OCI-LY7 (cell line): ENCODE measurements around the gene C3orf80. TPM values are rescaled to one million over a fixed set of nuclear protein-coding genes. Genes with fewer than 3 reads are reported as not detected.

Source experiments
- BruUV-seq: library from RNA; stranded (reverse); fragments of 400-500 nt; replicated peaks from 2 replicates; lab custom pipeline; 2021; lab: Mats Ljungman, UMichigan
- CTCF ChIA-PET: fragments of 300-600 bp; sonication (Branson Sonifier 250); formaldehyde crosslinking; loops from one replicate; lab custom pipeline; 2022; ENCODE audit warnings: antibody characterized with exemption; ENCODE audit not compliant: unreplicated experiment; lab: Charles Lee
- POLR2A ChIA-PET: fragments of 300-600 bp; sonication (Branson Sonifier 250); formaldehyde crosslinking; loops from one replicate; lab custom pipeline; 2022; ENCODE audit warnings: antibody characterized with exemption; lab: Charles Lee
- DNase-seq: peaks from one replicate; pipeline ENCODE4 v3.0.0-alpha.2; 2015; ENCODE audit warnings: low spot score
- H2AFZ ChIP-seq: fragments of 200-600 bp; sonication (generic), shearing (Covaris generic); 2 replicates; pipeline ENCODE4 v1.6.1; 2014; ENCODE audit warnings: mild to moderate bottlenecking, antibody characterized with exemption, low read length, moderate library complexity
- H3K27ac ChIP-seq: fragments of 200-600 bp; sonication (generic); 2 replicates; pipeline ENCODE4 v1.5.1; 2014; ENCODE audit warnings: mixed run types, low read depth, mild to moderate bottlenecking, moderate library complexity, low read length, inconsistent platforms; ENCODE audit not compliant: poor library complexity, severe bottlenecking
- H3K36me3 ChIP-seq: fragments of 200-600 bp; sonication (generic); 2 replicates; pipeline ENCODE4 v1.6.1; 2014; ENCODE audit warnings: mild to moderate bottlenecking, antibody characterized with exemption, low read length, moderate library complexity, mixed read lengths; ENCODE audit not compliant: insufficient read depth
- H3K4me1 ChIP-seq: fragments of 200-600 bp; sonication (generic); 2 replicates; pipeline ENCODE4 v1.5.1; 2014; ENCODE audit warnings: mild to moderate bottlenecking, low read length; ENCODE audit not compliant: insufficient read depth, poor library complexity, severe bottlenecking
- H3K4me2 ChIP-seq: fragments of 200-600 bp; sonication (generic); 2 replicates; pipeline ENCODE4 v1.6.1; 2014; ENCODE audit warnings: mild to moderate bottlenecking, low read length
- H3K4me3 ChIP-seq: fragments of 200-600 bp; sonication (generic); 2 replicates; pipeline ENCODE4 v1.5.1; 2014; ENCODE audit warnings: mild to moderate bottlenecking, low read depth, low read length; ENCODE audit not compliant: poor library complexity, severe bottlenecking
- H3K79me2 ChIP-seq: fragments of 200-600 bp; sonication (generic); 2 replicates; pipeline ENCODE4 v1.6.1; 2016; ENCODE audit warnings: low read depth, mild to moderate bottlenecking, low read length, moderate library complexity, mixed read lengths; ENCODE audit not compliant: insufficient read depth
- H3K9me2 ChIP-seq: fragments of 200-600 bp; sonication (generic); 2 replicates; pipeline ENCODE4 v1.6.1; 2016; ENCODE audit warnings: mild to moderate bottlenecking, low read length, mixed read lengths; ENCODE audit not compliant: insufficient read depth
- H3K9me3 ChIP-seq: fragments of 200-600 bp; sonication (generic); 2 replicates; pipeline ENCODE4 v1.6.1; 2014; ENCODE audit warnings: mild to moderate bottlenecking, mixed run types, low read length, mixed read lengths
- H4K20me1 ChIP-seq: fragments of 200-600 bp; sonication (generic); 2 replicates; pipeline ENCODE4 v1.6.1; 2014; ENCODE audit warnings: mild to moderate bottlenecking, antibody characterized with exemption, low read length, moderate library complexity, mixed read lengths; ENCODE audit not compliant: insufficient read depth
- EZH2phosphoT487 ChIP-seq: fragments of 200-600 bp; sonication (generic); IDR thresholded peaks from 2 replicates; pipeline ENCODE4 v1.6.1; 2018; ENCODE audit warnings: low read depth, borderline replicate concordance, mild to moderate bottlenecking, mixed run types, antibody characterized with exemption, low read length, moderate library complexity, mixed read lengths
- intact Hi-C: fragments of 100-400 bp; cut with micrococcal nuclease; formaldehyde crosslinking; loops from one replicate; pipeline ENCODE4 v1.10.0; 2022; ENCODE audit not compliant: unreplicated experiment
- total RNA-seq, 2 experiments: library from RNA; depleted of rRNA in 1 of 2; stranded (reverse); fragments of >200 nt in 1 of 2; shearing (Covaris generic) in 1 of 2; gene quantifications; 2 replicates each; pipeline ENCODE4 v1.2.3, GENCODE V29; 2014 to 2022
- TF ChIP-seq, protein P1 (sequence below): fragments of 200-600 bp; sonication (generic); conservative IDR thresholded peaks from 2 replicates; pipeline ENCODE4 v1.5.1; 2014; ENCODE audit warnings: mild to moderate bottlenecking, antibody characterized with exemption, low read length, moderate library complexity, mixed read lengths

C3orf80 gene
- total RNA-seq, 2 experiments from 2014 or later = not detected

GRCh38 chr3:160210341-160210740 lies 14.9 kb upstream of the C3orf80 start:
- Histone ChIP-seq H4K20me1 (no peaks in the 10 kb centered on the region), H3K9me3 (no peaks in the 10 kb centered on the region), H3K79me2 (no peaks in the 10 kb centered on the region), H3K36me3 (no peaks in the 10 kb centered on the region), H3K27ac (no peak overlapping the region), H3K4me2 (no peak overlapping the region), H3K9me2 (no peaks in the 10 kb centered on the region), H3K4me1 (no peaks in the 10 kb centered on the region), H2AFZ (no peak overlapping the region), H3K4me3 (no peak overlapping the region)
- no peak for TF ChIP-seq EZH2phosphoT487
- TF ChIP-seq, protein P1, sequence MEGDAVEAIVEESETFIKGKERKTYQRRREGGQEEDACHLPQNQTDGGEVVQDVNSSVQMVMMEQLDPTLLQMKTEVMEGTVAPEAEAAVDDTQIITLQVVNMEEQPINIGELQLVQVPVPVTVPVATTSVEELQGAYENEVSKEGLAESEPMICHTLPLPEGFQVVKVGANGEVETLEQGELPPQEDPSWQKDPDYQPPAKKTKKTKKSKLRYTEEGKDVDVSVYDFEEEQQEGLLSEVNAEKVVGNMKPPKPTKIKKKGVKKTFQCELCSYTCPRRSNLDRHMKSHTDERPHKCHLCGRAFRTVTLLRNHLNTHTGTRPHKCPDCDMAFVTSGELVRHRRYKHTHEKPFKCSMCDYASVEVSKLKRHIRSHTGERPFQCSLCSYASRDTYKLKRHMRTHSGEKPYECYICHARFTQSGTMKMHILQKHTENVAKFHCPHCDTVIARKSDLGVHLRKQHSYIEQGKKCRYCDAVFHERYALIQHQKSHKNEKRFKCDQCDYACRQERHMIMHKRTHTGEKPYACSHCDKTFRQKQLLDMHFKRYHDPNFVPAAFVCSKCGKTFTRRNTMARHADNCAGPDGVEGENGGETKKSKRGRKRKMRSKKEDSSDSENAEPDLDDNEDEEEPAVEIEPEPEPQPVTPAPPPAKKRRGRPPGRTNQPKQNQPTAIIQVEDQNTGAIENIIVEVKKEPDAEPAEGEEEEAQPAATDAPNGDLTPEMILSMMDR = no peak
- no peak for DNase-seq
- ChIA-PET POLR2A (interaction anchor here (0.6 kb wide), 1 partner anchor 11 kb away, joined by 3 read pairs; no protein-coding TSS in a partner anchor), CTCF (no interaction called here)
- intact Hi-C loops = no loop called here
- no TSS peak for BruUV-seq

GRCh38 chr3:160210799-160211221 lies 14.4 kb upstream of the C3orf80 start:
- Histone ChIP-seq H3K4me2 (no peak overlapping the region), H3K27ac (no peak overlapping the region), H3K4me3 (no peak overlapping the region), H3K9me2 (no peaks in the 10 kb centered on the region), H3K9me3 (no peaks in the 10 kb centered on the region), H3K79me2 (no peaks in the 10 kb centered on the region), H3K4me1 (no peaks in the 10 kb centered on the region), H4K20me1 (no peaks in the 10 kb centered on the region), H2AFZ (no peak overlapping the region), H3K36me3 (no peaks in the 10 kb centered on the region)
- no TSS peak for BruUV-seq
- intact Hi-C loops = no loop called here
- TF ChIP-seq, protein P1 = peak; percentile 37; the same call in 1 of the 2 replicates
- no peak for TF ChIP-seq EZH2phosphoT487
- POLR2A ChIA-PET = no interaction called here
- DNase-seq = no peak
- CTCF ChIA-PET = no interaction called here

GRCh38 chr3:160213191-160213590 lies 12.0 kb upstream of the C3orf80 start:
- no peaks in the 10 kb centered on the region for H4K20me1 ChIP-seq
- no peaks in the 10 kb centered on the region for H3K79me2 ChIP-seq
- H3K4me2 ChIP-seq = no peak overlapping the region
- no peaks in the 10 kb centered on the region for H3K36me3 ChIP-seq
- no peaks in the 10 kb centered on the region for H3K9me3 ChIP-seq
- no peaks in the 10 kb centered on the region for H3K9me2 ChIP-seq
- no peaks in the 10 kb centered on the region for H3K4me1 ChIP-seq
- H3K27ac ChIP-seq = no peak overlapping the region
- intact Hi-C loops = no loop called here
- no TSS peak for BruUV-seq
- DNase-seq = no peak
- H3K4me3 ChIP-seq = no peak overlapping the region
- TF ChIP-seq EZH2phosphoT487 = no peak
- TF ChIP-seq, protein P1 = no peak
- ChIA-PET CTCF (no interaction called here), POLR2A (no interaction called here)
- H2AFZ ChIP-seq = no peak overlapping the region
